ENCODE measurements around the gene IGF2.

Gene IGF2

GRCh38 chr11:2169626-2170570 is 30.7 kb upstream of the IGF2 start:
- DNase-seq: no peak

- no peak for DNase-seq
Measured at GRCh38 chr11:2169005-2169378, 29.8 kb upstream of the IGF2 start.

GRCh38 chr11:2168286-2169004 is 29.3 kb upstream of the IGF2 start:
- no peak for DNase-seq

- DNase-seq: no peak
Measured at GRCh38 chr11:2167141-2168045, 28.2 kb upstream of the IGF2 start.

GRCh38 chr11:2166091-2166851 is 27.1 kb upstream of the IGF2 start:
- DNase-seq: peak; percentile 74

- DNase-seq: no peak
Measured at GRCh38 chr11:2165571-2165970, 26.4 kb upstream of the IGF2 start.

- DNase-seq: no peak
Measured at GRCh38 chr11:2164861-2165555, 25.8 kb upstream of the IGF2 start.

GRCh38 chr11:2164081-2164480 is 24.9 kb upstream of the IGF2 start:
- DNase-seq: no peak

- DNase-seq: no peak
Measured at GRCh38 chr11:2163428-2163978, 24.3 kb upstream of the IGF2 start.

- DNase-seq: no peak
Measured at GRCh38 chr11:2160736-2161259, 21.6 kb upstream of the IGF2 start, which contains the start of gene INS. Gene INS, minus strand, starts transcription at chr11:2161209. Its CDS starts 238 bp downstream, at chr11:2160971.

- DNase-seq: no peak
Measured at GRCh38 chr11:2159536-2160413, 20.6 kb upstream of the IGF2 start.

GRCh38 chr11:2158966-2159365 is 19.8 kb upstream of the IGF2 start:
- DNase-seq: no peak

GRCh38 chr11:2158296-2158737 is 19.1 kb upstream of the IGF2 start:
- DNase-seq: no peak

GRCh38 chr11:2157294-2158040 is 18.3 kb upstream of the IGF2 start:
- DNase-seq: no peak

- DNase-seq: peak; percentile 82
Measured at GRCh38 chr11:2156416-2157182, 17.4 kb upstream of the IGF2 start.

- DNase-seq: no peak
Measured at GRCh38 chr11:2155511-2155910, 16.3 kb upstream of the IGF2 start.

GRCh38 chr11:2154889-2155288 is 15.7 kb upstream of the IGF2 start:
- no peak for DNase-seq

- DNase-seq: no peak
Measured at GRCh38 chr11:2154195-2154585, 15.0 kb upstream of the IGF2 start.

All from retina (tissue), 1 donor.